ENCODE results near the gene HES2.

Gene HES2

GRCh38 chr1:6410248-6410893, 9.3 kb downstream of the HES2 start:
- DNase-seq (ENCODE audit: low read depth), result no peak
- H3K4me3 ChIP-seq (ENCODE audit: control insufficient read depth, low read depth, low read length), result no peak overlapping the region
- no peak for TF ChIP-seq CTCF (conservative IDR thresholded peaks at IDR 0.05; ENCODE audit: control insufficient read depth, insufficient read depth, low read depth, low read length)

- no peak for TF ChIP-seq CTCF (conservative IDR thresholded peaks at IDR 0.05; ENCODE audit: control insufficient read depth, insufficient read depth, low read depth, low read length)
- no peak for DNase-seq (ENCODE audit: low read depth)
- no peak overlapping the region for H3K4me3 ChIP-seq (ENCODE audit: control insufficient read depth, low read depth, low read length)
Measured at GRCh38 chr1:6409733-6410132, 10.0 kb downstream of the HES2 start.

GRCh38 chr1:6409053-6409452, 10.7 kb downstream of the HES2 start:
- no peak overlapping the region for H3K4me3 ChIP-seq (ENCODE audit: control insufficient read depth, low read depth, low read length)
- no peak for DNase-seq (ENCODE audit: low read depth)
- TF ChIP-seq CTCF (conservative IDR thresholded peaks at IDR 0.05; ENCODE audit: control insufficient read depth, insufficient read depth, low read depth, low read length), result no peak

GRCh38 chr1:6408023-6408422, 11.7 kb downstream of the HES2 start:
- no peak for TF ChIP-seq CTCF (conservative IDR thresholded peaks at IDR 0.05; ENCODE audit: control insufficient read depth, insufficient read depth, low read depth, low read length)
- no peak overlapping the region for H3K4me3 ChIP-seq (ENCODE audit: control insufficient read depth, low read depth, low read length)
- no peak for DNase-seq (ENCODE audit: low read depth)

GRCh38 chr1:6401673-6402072, 18.0 kb downstream of the HES2 start:
- TF ChIP-seq CTCF (conservative IDR thresholded peaks at IDR 0.05; ENCODE audit: control insufficient read depth, insufficient read depth, low read depth, low read length), result no peak
- H3K4me3 ChIP-seq (ENCODE audit: control insufficient read depth, low read depth, low read length), result no peak overlapping the region
- DNase-seq (ENCODE audit: low read depth), result no peak

GRCh38 chr1:6399294-6399693, 20.4 kb downstream of the HES2 start:
- TF ChIP-seq CTCF (conservative IDR thresholded peaks at IDR 0.05; ENCODE audit: control insufficient read depth, insufficient read depth, low read depth, low read length), result no peak
- no peak for DNase-seq (ENCODE audit: low read depth)
- H3K4me3 ChIP-seq (ENCODE audit: control insufficient read depth, low read depth, low read length), result no peak overlapping the region
